ENCODE measurements around the gene PWWP2B. TPM values are rescaled to one million over a fixed set of nuclear protein-coding genes. Genes with fewer than 3 reads are reported as not detected.

PWWP2B gene
- total and polyA plus RNA-seq, 2 of the 13 experiments (the other 11 are each of a cell fraction or from before 2014, with no cell fraction given) = 2.3 to 4.7 TPM

DNA sequence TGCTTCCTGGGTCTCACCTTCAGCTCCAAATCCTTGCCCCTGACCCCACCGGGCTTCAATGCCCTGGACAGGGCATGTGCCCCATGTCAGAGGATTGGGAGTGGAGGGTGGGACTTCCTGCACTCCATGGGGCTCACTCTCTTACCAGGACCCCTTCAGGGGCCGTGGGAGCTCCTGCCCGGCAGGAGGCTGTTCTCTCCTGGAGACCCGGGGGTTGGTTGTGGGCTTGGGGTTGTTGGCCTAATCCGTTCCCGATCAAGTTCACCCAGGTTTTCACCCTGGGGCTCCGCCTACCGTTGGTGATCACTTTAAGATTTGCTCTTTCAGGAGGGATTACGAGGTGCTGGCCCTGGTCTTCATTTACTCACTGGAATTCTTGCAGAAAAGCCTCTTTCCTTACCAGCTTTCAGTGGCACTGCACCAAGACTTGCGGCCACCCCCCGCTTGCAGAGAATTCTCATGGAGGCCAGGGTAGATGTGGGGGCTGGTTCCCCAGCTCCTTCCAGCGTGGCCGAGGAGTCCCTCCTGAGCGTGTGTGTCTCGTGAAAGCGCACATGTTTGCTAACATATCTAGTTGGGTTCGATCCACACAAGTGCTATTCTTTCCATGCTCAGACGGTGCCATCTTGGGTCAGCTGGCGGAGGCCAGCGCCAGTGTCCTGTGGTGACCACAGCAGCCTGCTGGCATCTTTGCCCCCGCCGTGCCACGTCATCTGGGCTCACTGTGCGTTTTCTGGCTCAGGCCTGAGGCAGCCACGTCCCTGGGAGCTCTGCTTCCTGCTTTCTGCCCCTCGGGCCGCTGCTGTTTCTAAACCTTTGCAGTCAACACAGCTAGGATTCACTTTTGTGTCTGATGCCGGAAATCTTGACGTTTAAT lies 15.6 kb downstream of the PWWP2B start (continued):
- TF ChIP-seq CREB1 (IDR thresholded peaks at IDR 0.05) = no peak
- no peak for TF ChIP-seq CREB1 (CRISPR knock-in tag; IDR thresholded peaks at IDR 0.05)

DNA sequence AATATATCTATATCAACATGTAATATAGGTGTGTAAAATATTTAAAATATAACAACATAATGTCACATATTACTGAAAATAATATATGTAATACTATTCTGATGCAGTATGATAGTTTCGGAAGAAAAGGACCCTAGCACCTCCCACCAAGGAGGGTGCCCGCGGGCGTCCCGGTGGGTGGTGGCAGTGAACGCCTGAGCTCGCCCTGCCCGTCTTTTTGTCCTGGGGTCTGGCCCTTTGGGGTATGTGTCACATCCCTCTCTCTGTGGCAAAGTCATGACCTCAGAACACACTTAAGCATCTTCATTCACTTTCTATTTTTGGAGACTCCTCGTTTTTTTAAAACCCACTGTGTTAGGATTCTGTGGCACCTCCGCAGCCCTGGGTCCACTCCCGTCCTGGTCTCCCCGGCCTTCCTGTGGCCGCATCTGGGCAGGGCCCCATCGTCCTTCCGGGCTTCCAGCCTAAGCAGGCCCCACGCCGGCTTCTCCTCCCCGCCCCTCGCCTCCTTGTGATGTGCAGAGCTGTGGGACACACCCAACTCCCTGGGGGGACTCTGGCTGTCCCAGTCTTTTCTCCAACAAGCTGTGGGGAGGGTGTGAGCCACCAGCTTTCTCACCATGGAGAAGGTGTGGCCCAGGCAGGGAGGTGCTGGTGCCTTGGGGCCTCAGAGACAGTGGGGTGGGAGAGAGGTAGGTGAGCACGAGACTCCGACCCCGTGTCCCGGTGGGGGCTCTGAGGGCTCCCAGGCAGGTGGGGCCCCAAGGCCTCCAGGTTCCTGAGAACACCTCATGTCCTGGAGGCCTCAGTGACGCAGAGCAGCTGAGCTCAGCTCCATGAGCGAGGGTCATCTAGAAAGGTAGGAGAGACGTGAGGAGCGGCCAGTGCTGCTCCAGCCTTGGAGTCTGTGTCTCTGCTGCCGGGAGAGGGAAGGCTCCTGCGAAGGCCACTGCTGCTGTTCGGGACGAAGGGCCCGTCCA lies 16.5 kb downstream of the PWWP2B start:
- no TSS peak for BruUV-seq (replicated peaks)

More for the DNA sequence above, 16.5 kb downstream of the PWWP2B start:
- Histone ChIP-seq H3K4me2 (ENCODE audit: low read depth, low read length) (no peak overlapping the region), H3K36me3 (replicated peaks in 1 of 2; ENCODE audit: control insufficient read depth in 1 of 2, insufficient read depth in 2 of 2, low read length in 2 of 2) (no peaks in the 10 kb centered on the region), H3K9ac (ENCODE audit: insufficient read depth, low read depth, low read length) (no peak overlapping the region), H3K27me3 (ENCODE audit: control insufficient read depth in 1 of 2, insufficient read depth in 2 of 2, low read length in 2 of 2) (no peaks in the 10 kb centered on the region), H2AFZ (ENCODE audit: low read length) (no peak overlapping the region), H3K9me3 (ENCODE audit: low read length) (no peaks in the 10 kb centered on the region), H3K4me3 (replicated peaks in 1 of 3; ENCODE audit: insufficient read depth in 1 of 3, low read depth in 2 of 3, low read length in 3 of 3) (no peak overlapping the region), H3K27ac (ENCODE audit: extremely low read length, insufficient read depth, low read length) (no peak overlapping the region), H4K20me1 (ENCODE audit: insufficient read depth, low read length) (no peaks in the 10 kb centered on the region), H3K4me1 (ENCODE audit: insufficient read depth, low read length) (peaks cover 29% of the 10 kb centered on the region), H3K79me2 (ENCODE audit: insufficient read depth, low read length) (no peaks in the 10 kb centered on the region)
- ChIA-PET POLR2A (interaction anchor here (2.3 kb wide), 1 partner anchor 8 kb away, joined by 6 read pairs; no protein-coding TSS in a partner anchor), CTCF (ENCODE audit: low intra/inter-chr PET ratio, low total read pairs) (no interaction called here)
- intact Hi-C loops (cut with micrococcal nuclease; ENCODE audit: unreplicated experiment) (no loop called here), in situ Hi-C loops (cut with HindIII; ENCODE audit: extremely low pct_ligation_motif_present, low pct_unique_long_range_greater_than_20kb) (no loop called here)
- DNase-seq (ENCODE audit: low spot score) (no peak), ATAC-seq (no peak), FAIRE-seq (no peak)
- TF ChIP-seq, protein P1, sequence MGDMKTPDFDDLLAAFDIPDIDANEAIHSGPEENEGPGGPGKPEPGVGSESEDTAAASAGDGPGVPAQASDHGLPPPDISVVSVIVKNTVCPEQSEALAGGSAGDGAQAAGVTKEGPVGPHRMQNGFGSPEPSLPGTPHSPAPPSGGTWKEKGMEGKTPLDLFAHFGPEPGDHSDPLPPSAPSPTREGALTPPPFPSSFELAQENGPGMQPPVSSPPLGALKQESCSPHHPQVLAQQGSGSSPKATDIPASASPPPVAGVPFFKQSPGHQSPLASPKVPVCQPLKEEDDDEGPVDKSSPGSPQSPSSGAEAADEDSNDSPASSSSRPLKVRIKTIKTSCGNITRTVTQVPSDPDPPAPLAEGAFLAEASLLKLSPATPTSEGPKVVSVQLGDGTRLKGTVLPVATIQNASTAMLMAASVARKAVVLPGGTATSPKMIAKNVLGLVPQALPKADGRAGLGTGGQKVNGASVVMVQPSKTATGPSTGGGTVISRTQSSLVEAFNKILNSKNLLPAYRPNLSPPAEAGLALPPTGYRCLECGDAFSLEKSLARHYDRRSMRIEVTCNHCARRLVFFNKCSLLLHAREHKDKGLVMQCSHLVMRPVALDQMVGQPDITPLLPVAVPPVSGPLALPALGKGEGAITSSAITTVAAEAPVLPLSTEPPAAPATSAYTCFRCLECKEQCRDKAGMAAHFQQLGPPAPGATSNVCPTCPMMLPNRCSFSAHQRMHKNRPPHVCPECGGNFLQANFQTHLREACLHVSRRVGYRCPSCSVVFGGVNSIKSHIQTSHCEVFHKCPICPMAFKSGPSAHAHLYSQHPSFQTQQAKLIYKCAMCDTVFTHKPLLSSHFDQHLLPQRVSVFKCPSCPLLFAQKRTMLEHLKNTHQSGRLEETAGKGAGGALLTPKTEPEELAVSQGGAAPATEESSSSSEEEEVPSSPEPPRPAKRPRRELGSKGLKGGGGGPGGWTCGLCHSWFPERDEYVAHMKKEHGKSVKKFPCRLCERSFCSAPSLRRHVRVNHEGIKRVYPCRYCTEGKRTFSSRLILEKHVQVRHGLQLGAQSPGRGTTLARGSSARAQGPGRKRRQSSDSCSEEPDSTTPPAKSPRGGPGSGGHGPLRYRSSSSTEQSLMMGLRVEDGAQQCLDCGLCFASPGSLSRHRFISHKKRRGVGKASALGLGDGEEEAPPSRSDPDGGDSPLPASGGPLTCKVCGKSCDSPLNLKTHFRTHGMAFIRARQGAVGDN (CRISPR knock-in tag; IDR thresholded peaks at IDR 0.05) = peak; percentile 17; the same call in 1 of the 2 replicates
- TF ChIP-seq SALL1 (CRISPR knock-in tag; IDR thresholded peaks at IDR 0.05) = no peak
- WGBS (ENCODE audit: low lambda C conversion rate) = 77% methylated on average over 30 of the region's 32 CpGs
